ENCODE measurements around the gene ACOX3.

DNA sequence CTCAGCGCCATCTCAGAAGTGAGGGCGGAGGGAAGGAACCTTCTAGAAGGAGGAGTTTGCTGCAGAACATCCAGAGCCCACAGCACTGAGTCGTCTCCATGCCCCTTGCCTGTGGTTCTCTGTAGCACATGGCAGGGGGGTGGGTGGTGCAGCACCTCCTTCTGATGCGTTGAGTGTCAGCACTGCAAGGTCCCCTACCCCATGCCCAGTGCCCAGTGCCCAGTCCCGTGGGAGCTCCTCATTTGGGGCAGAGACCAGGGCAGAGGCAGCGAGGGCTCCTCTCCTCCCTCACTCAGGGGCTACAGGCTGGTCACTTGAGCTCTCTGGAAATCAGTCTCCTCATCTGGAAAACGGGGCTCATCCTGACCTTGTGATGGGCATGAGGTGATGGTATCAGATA is 92.9 kb downstream of the ACOX3 start:
- TF ChIP-seq MXI1 (IDR thresholded peaks at IDR 0.05; ENCODE audit: low read depth, low read length) (no peak), RELA (IDR thresholded peaks at IDR 0.05; ENCODE audit: borderline replicate concordance, partially characterized antibody) (no peak), MYB (IDR thresholded peaks at IDR 0.05; ENCODE audit: borderline replicate concordance, low read depth, low read length) (no peak), EZH2 (IDR thresholded peaks at IDR 0.05; ENCODE audit: borderline replicate concordance, control insufficient read depth, low read depth, low read length) (no peak), DPF2 (IDR thresholded peaks at IDR 0.05) (no peak), SP1 (IDR thresholded peaks at IDR 0.05; ENCODE audit: low read depth, low read length) (no peak), IKZF1 (conservative IDR thresholded peaks at IDR 0.05) (no peak), NFYB (IDR thresholded peaks at IDR 0.05; ENCODE audit: insufficient read depth, low read depth, low read length) (no peak), ASH2L (IDR thresholded peaks at IDR 0.05; ENCODE audit: borderline replicate concordance, low read depth) (no peak), SMC3 (IDR thresholded peaks at IDR 0.05; ENCODE audit: borderline replicate concordance, low read length) (no peak), SMARCA5 (IDR thresholded peaks at IDR 0.05) (no peak)
- TF ChIP-seq, protein P1, sequence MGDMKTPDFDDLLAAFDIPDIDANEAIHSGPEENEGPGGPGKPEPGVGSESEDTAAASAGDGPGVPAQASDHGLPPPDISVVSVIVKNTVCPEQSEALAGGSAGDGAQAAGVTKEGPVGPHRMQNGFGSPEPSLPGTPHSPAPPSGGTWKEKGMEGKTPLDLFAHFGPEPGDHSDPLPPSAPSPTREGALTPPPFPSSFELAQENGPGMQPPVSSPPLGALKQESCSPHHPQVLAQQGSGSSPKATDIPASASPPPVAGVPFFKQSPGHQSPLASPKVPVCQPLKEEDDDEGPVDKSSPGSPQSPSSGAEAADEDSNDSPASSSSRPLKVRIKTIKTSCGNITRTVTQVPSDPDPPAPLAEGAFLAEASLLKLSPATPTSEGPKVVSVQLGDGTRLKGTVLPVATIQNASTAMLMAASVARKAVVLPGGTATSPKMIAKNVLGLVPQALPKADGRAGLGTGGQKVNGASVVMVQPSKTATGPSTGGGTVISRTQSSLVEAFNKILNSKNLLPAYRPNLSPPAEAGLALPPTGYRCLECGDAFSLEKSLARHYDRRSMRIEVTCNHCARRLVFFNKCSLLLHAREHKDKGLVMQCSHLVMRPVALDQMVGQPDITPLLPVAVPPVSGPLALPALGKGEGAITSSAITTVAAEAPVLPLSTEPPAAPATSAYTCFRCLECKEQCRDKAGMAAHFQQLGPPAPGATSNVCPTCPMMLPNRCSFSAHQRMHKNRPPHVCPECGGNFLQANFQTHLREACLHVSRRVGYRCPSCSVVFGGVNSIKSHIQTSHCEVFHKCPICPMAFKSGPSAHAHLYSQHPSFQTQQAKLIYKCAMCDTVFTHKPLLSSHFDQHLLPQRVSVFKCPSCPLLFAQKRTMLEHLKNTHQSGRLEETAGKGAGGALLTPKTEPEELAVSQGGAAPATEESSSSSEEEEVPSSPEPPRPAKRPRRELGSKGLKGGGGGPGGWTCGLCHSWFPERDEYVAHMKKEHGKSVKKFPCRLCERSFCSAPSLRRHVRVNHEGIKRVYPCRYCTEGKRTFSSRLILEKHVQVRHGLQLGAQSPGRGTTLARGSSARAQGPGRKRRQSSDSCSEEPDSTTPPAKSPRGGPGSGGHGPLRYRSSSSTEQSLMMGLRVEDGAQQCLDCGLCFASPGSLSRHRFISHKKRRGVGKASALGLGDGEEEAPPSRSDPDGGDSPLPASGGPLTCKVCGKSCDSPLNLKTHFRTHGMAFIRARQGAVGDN (IDR thresholded peaks at IDR 0.05) = no peak
- TF ChIP-seq, protein P2, sequence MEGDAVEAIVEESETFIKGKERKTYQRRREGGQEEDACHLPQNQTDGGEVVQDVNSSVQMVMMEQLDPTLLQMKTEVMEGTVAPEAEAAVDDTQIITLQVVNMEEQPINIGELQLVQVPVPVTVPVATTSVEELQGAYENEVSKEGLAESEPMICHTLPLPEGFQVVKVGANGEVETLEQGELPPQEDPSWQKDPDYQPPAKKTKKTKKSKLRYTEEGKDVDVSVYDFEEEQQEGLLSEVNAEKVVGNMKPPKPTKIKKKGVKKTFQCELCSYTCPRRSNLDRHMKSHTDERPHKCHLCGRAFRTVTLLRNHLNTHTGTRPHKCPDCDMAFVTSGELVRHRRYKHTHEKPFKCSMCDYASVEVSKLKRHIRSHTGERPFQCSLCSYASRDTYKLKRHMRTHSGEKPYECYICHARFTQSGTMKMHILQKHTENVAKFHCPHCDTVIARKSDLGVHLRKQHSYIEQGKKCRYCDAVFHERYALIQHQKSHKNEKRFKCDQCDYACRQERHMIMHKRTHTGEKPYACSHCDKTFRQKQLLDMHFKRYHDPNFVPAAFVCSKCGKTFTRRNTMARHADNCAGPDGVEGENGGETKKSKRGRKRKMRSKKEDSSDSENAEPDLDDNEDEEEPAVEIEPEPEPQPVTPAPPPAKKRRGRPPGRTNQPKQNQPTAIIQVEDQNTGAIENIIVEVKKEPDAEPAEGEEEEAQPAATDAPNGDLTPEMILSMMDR (IDR thresholded peaks at IDR 0.05 in 2 of 3, conservative IDR thresholded peaks at IDR 0.05 in 1 of 3; ENCODE audit: control insufficient read depth in 2 of 3, extremely low read depth in 1 of 3, insufficient read depth in 1 of 3, low read depth in 3 of 3, low read length in 3 of 3) = no peak
- TF ChIP-seq, protein P3, sequence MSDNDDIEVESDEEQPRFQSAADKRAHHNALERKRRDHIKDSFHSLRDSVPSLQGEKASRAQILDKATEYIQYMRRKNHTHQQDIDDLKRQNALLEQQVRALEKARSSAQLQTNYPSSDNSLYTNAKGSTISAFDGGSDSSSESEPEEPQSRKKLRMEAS (IDR thresholded peaks at IDR 0.05; ENCODE audit: low read depth, low read length) = no peak
